ENCODE measurements around the gene STOM.

STOM gene

DNA sequence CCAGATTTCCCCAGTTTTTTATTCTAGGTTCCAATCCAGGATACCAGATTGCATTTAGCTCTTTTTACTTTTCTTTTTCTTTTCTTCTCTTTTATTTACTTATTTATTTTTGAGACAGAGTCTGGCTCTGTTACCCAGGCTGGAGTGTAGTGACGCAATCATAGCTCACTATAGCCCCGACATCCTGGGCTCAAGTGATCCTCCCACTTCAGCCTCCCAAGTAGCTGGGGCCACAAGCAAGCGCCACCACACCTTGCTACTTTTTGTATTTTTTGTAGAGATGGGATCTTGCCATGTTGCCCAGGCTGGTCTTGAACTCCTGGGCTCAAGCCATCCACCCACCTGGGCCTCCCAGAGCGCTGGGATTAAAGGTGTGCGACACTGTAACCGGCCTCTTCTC lies 53.7 kb downstream of the STOM start:
- no peak for TF ChIP-seq EZH2 (IDR thresholded peaks at IDR 0.05; ENCODE audit: borderline replicate concordance, low read length)
- TF ChIP-seq, protein P1, sequence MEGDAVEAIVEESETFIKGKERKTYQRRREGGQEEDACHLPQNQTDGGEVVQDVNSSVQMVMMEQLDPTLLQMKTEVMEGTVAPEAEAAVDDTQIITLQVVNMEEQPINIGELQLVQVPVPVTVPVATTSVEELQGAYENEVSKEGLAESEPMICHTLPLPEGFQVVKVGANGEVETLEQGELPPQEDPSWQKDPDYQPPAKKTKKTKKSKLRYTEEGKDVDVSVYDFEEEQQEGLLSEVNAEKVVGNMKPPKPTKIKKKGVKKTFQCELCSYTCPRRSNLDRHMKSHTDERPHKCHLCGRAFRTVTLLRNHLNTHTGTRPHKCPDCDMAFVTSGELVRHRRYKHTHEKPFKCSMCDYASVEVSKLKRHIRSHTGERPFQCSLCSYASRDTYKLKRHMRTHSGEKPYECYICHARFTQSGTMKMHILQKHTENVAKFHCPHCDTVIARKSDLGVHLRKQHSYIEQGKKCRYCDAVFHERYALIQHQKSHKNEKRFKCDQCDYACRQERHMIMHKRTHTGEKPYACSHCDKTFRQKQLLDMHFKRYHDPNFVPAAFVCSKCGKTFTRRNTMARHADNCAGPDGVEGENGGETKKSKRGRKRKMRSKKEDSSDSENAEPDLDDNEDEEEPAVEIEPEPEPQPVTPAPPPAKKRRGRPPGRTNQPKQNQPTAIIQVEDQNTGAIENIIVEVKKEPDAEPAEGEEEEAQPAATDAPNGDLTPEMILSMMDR (IDR thresholded peaks at IDR 0.05; ENCODE audit: low read length), result no peak
- no peak overlapping the region for H3K9ac ChIP-seq (ENCODE audit: low read length)
- H3K36me3 ChIP-seq (ENCODE audit: insufficient read depth, low read length), result no peaks in the 10 kb centered on the region
- no peaks in the 10 kb centered on the region for H3K4me1 ChIP-seq (ENCODE audit: insufficient read depth, low read length, severe bottlenecking)
- H3F3A ChIP-seq (ENCODE audit: insufficient read depth, low read length), result no peaks in the 10 kb centered on the region
- H3K9me2 ChIP-seq (ENCODE audit: low read depth, low read length), result no peaks in the 10 kb centered on the region
- H3K27ac ChIP-seq (ENCODE audit: low read depth, low read length, poor library complexity, severe bottlenecking), result no peak overlapping the region
- no peak overlapping the region for H3K4me2 ChIP-seq (ENCODE audit: low read length)
- H3K4me3 ChIP-seq (ENCODE audit: low read depth, low read length, poor library complexity, severe bottlenecking), result no peak overlapping the region
- H3K27me3 ChIP-seq (ENCODE audit: insufficient read depth, low read length), result no peaks in the 10 kb centered on the region
- H3K79me2 ChIP-seq (ENCODE audit: insufficient read depth, low read length), result no peaks in the 10 kb centered on the region
- H3K9me3 ChIP-seq (ENCODE audit: low read length), result no peaks in the 10 kb centered on the region
- no peaks in the 10 kb centered on the region for H4K20me1 ChIP-seq (ENCODE audit: insufficient read depth, low read length)
- no peak overlapping the region for H2AFZ ChIP-seq (ENCODE audit: low read length)

DNA sequence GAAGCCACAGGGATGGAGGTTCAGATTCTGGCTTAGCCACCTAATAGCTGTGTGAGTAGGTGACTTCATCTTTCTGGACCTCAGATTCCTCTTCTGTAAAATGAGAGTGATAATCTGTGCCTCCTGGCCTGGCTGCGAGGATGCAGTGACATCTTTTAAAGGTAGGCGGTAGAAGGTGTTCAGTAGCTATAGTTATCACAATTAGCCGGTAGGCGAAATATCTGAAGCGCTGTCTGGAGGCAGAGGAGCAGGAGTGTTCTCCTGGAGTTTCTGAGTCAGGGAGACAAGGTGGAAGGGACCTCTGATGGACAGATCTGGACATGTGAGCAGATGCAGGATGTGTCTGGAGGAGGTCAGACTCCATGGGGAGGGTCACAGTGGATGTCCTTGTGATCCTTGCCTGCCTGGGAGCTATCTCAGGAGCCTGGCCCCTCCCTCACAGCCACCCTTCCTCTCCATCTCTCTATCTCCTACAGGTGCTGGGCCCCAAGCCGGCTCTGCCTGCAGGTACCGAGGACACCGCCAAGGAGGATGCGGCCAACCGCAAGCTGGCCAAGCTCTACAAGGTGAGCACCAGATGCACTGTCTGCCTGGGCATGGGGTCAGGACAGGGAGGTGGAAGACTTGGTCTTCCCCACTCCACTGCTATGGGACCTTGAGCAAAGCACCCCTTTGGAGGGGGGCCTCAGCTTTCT lies 56.4 kb downstream of the STOM start:
- H3K9ac ChIP-seq (ENCODE audit: low read length), result no peak overlapping the region
- TF ChIP-seq, protein P1 (IDR thresholded peaks at IDR 0.05; ENCODE audit: low read length), result no peak
- TF ChIP-seq EZH2 (IDR thresholded peaks at IDR 0.05; ENCODE audit: borderline replicate concordance, low read length), result no peak
- H3K79me2 ChIP-seq (ENCODE audit: insufficient read depth, low read length), result no peaks in the 10 kb centered on the region
- H4K20me1 ChIP-seq (ENCODE audit: insufficient read depth, low read length), result no peaks in the 10 kb centered on the region
- H3K4me1 ChIP-seq (ENCODE audit: insufficient read depth, low read length, severe bottlenecking), result no peaks in the 10 kb centered on the region
- no peaks in the 10 kb centered on the region for H3F3A ChIP-seq (ENCODE audit: insufficient read depth, low read length)
- H3K36me3 ChIP-seq (ENCODE audit: insufficient read depth, low read length), result no peaks in the 10 kb centered on the region
- no peaks in the 10 kb centered on the region for H3K9me3 ChIP-seq (ENCODE audit: low read length)
- H3K9me2 ChIP-seq (ENCODE audit: low read depth, low read length), result no peaks in the 10 kb centered on the region
- H3K4me3 ChIP-seq (ENCODE audit: low read depth, low read length, poor library complexity, severe bottlenecking), result no peak overlapping the region
- no peak overlapping the region for H3K4me2 ChIP-seq (ENCODE audit: low read length)
- no peaks in the 10 kb centered on the region; the same call in 1 of the 2 replicates for H3K27me3 ChIP-seq (ENCODE audit: insufficient read depth, low read length)
- H2AFZ ChIP-seq (ENCODE audit: low read length), result no peak overlapping the region
- no peak overlapping the region for H3K27ac ChIP-seq (ENCODE audit: low read depth, low read length, poor library complexity, severe bottlenecking)

DNA sequence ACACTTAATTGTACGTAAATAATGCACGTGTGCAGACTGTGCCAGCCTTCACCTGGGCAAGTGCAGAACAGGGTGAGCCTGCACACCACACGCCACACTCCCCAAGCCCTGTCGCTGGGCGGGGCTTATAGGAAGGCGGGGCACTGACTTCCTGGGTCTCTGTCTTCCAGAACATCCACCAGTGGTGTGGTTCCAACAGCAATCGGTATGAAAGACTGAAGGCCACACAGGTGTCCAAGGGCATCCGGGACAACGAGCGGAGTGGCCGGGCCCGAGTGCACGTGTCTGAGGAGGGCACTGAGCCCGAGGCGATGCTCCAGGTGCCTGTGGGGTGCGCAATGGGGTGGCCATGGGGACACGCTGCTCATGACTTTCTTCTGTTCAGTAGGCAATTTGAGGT lies 57.9 kb downstream of the STOM start:
- TF ChIP-seq EZH2 (IDR thresholded peaks at IDR 0.05; ENCODE audit: borderline replicate concordance, low read length), result no peak
- TF ChIP-seq, protein P1 (IDR thresholded peaks at IDR 0.05; ENCODE audit: low read length), result no peak
- H2AFZ ChIP-seq (ENCODE audit: low read length), result no peak overlapping the region
- no peaks in the 10 kb centered on the region for H3K4me1 ChIP-seq (ENCODE audit: insufficient read depth, low read length, severe bottlenecking)
- no peaks in the 10 kb centered on the region for H3K79me2 ChIP-seq (ENCODE audit: insufficient read depth, low read length)
- H4K20me1 ChIP-seq (ENCODE audit: insufficient read depth, low read length), result no peaks in the 10 kb centered on the region
- H3F3A ChIP-seq (ENCODE audit: insufficient read depth, low read length), result no peaks in the 10 kb centered on the region
- H3K4me2 ChIP-seq (ENCODE audit: low read length), result no peak overlapping the region
- no peak overlapping the region for H3K9ac ChIP-seq (ENCODE audit: low read length)
- no peaks in the 10 kb centered on the region for H3K9me3 ChIP-seq (ENCODE audit: low read length)
- no peak overlapping the region for H3K4me3 ChIP-seq (ENCODE audit: low read depth, low read length, poor library complexity, severe bottlenecking)
- H3K36me3 ChIP-seq (ENCODE audit: insufficient read depth, low read length), result no peaks in the 10 kb centered on the region
- H3K27ac ChIP-seq (ENCODE audit: low read depth, low read length, poor library complexity, severe bottlenecking), result no peak overlapping the region
- H3K27me3 ChIP-seq (ENCODE audit: insufficient read depth, low read length), result no peaks in the 10 kb centered on the region; the same call in 1 of the 2 replicates
- no peaks in the 10 kb centered on the region for H3K9me2 ChIP-seq (ENCODE audit: low read depth, low read length)
